H9 (cell line): Measurements from ENCODE around the gene ZHX3. TPM values are rescaled to one million over a fixed set of nuclear protein-coding genes. Genes with fewer than 3 reads are reported as not detected.

Experiments used
- DNase-seq: peaks from one replicate; pipeline ENCODE4 v3.0.0-alpha.2; 2017
- H2AFZ ChIP-seq: one replicate; pipeline ENCODE4 v1.6.1; 2013; ENCODE audit warnings: mild to moderate bottlenecking, low read length, control low read depth, moderate library complexity
- H2AK5ac ChIP-seq: 2 replicates; pipeline ENCODE4 v1.6.1; 2013; ENCODE audit warnings: low read length, control low read depth, mixed read lengths; ENCODE audit not compliant: insufficient read length
- H2BK120ac ChIP-seq: one replicate; pipeline ENCODE4 v1.6.1; 2013; ENCODE audit warnings: low read depth, mild to moderate bottlenecking, low read length, control low read depth, inconsistent platforms; ENCODE audit not compliant: poor library complexity, severe bottlenecking
- H2BK12ac ChIP-seq: 2 replicates; pipeline ENCODE4 v1.6.1; 2013; ENCODE audit warnings: low read length, control low read depth, mixed read lengths, low read depth; ENCODE audit not compliant: insufficient read length
- H2BK15ac ChIP-seq: 2 replicates; pipeline ENCODE4 v1.6.1; 2013; ENCODE audit warnings: low read depth, low read length, control low read depth
- H2BK20ac ChIP-seq: one replicate; pipeline ENCODE4 v1.6.1; 2013; ENCODE audit warnings: low read depth, mild to moderate bottlenecking, low read length, control low read depth, inconsistent platforms; ENCODE audit not compliant: poor library complexity, severe bottlenecking
- H2BK5ac ChIP-seq: 2 replicates; pipeline ENCODE4 v1.6.1; 2013; ENCODE audit warnings: low read length, control low read depth, mixed read lengths; ENCODE audit not compliant: insufficient read length
- H3K14ac ChIP-seq: 2 replicates; pipeline ENCODE4 v1.6.1; 2013; ENCODE audit warnings: low read length, control low read depth; ENCODE audit not compliant: insufficient read depth
- H3K18ac ChIP-seq: 2 replicates; pipeline ENCODE4 v1.6.1; 2013; ENCODE audit warnings: low read depth, mild to moderate bottlenecking, mixed read lengths, low read length, control low read depth; ENCODE audit not compliant: insufficient read length
- H3K23ac ChIP-seq: 2 replicates; pipeline ENCODE4 v1.6.1; 2013; ENCODE audit warnings: low read length, control low read depth, mixed read lengths, low read depth; ENCODE audit not compliant: insufficient read length
- H3K23me2 ChIP-seq: 2 replicates; pipeline ENCODE4 v1.6.1; 2013; ENCODE audit warnings: low read depth, mild to moderate bottlenecking, mixed read lengths, low read length, control low read depth; ENCODE audit not compliant: insufficient read length, poor library complexity, severe bottlenecking
- H3K27ac ChIP-seq: 2 replicates; pipeline ENCODE4 v1.5.1; 2013; ENCODE audit warnings: low read length, control low read depth, mixed read lengths, low read depth; ENCODE audit not compliant: insufficient read length
- H3K27me3 ChIP-seq: 2 replicates; pipeline ENCODE4 v1.6.1; 2013; ENCODE audit warnings: low read length, control low read depth, inconsistent platforms; ENCODE audit not compliant: insufficient read depth
- H3K4ac ChIP-seq: 2 replicates; pipeline ENCODE4 v1.6.1; 2013; ENCODE audit warnings: low read depth, mild to moderate bottlenecking, control low read depth, inconsistent platforms, low read length, moderate library complexity
- H3K4me1 ChIP-seq: 2 replicates; pipeline ENCODE4 v1.6.1; 2013; ENCODE audit warnings: low read length, control low read depth, inconsistent platforms; ENCODE audit not compliant: insufficient read depth
- H3K4me2 ChIP-seq: 2 replicates; pipeline ENCODE4 v1.6.1; 2013; ENCODE audit warnings: low read length, control low read depth, mixed read lengths; ENCODE audit not compliant: insufficient read length, insufficient read depth
- H3K56ac ChIP-seq: 2 replicates; pipeline ENCODE4 v1.6.1; 2013; ENCODE audit warnings: low read depth, mild to moderate bottlenecking, mixed read lengths, low read length, control low read depth; ENCODE audit not compliant: insufficient read length
- H3K79me1 ChIP-seq: 2 replicates; pipeline ENCODE4 v1.6.1; 2013; ENCODE audit warnings: low read depth, mild to moderate bottlenecking, moderate library complexity, low read length, control low read depth, inconsistent platforms; ENCODE audit not compliant: insufficient read depth, poor library complexity, severe bottlenecking
- H3K79me2 ChIP-seq: 2 replicates; pipeline ENCODE4 v1.6.1; 2013; ENCODE audit warnings: low read length, control low read depth, inconsistent platforms; ENCODE audit not compliant: insufficient read depth
- H3K9ac ChIP-seq: 2 replicates; pipeline ENCODE4 v1.6.1; 2013; ENCODE audit warnings: low read length, control low read depth, mixed read lengths; ENCODE audit not compliant: insufficient read length; ENCODE audit errors: extremely low read depth
- H3K9me3 ChIP-seq: one replicate; pipeline ENCODE4 v1.6.1; 2013; ENCODE audit warnings: low read depth, low read length, inconsistent platforms; ENCODE audit not compliant: control insufficient read depth
- H3T11ph ChIP-seq: one replicate; pipeline ENCODE4 v1.6.1; 2013; ENCODE audit warnings: mild to moderate bottlenecking, low read length, control low read depth, inconsistent platforms
- H4K20me1 ChIP-seq: one replicate; pipeline ENCODE4 v1.6.1; 2013; ENCODE audit not compliant: control insufficient read depth, insufficient read length, insufficient read depth
- H4K5ac ChIP-seq: 2 replicates; pipeline ENCODE4 v1.6.1; 2013; ENCODE audit warnings: low read depth, mild to moderate bottlenecking, mixed read lengths, low read length, control low read depth; ENCODE audit not compliant: insufficient read length
- H4K8ac ChIP-seq: replicated peaks from 2 replicates; pipeline ENCODE4 v1.6.1; 2013; ENCODE audit warnings: low read length, control low read depth, mixed read lengths, low read depth; ENCODE audit not compliant: insufficient read length
- H4K91ac ChIP-seq: 2 replicates; pipeline ENCODE4 v1.6.1; 2013; ENCODE audit warnings: low read depth, mild to moderate bottlenecking, moderate library complexity, mixed read lengths, low read length, control low read depth; ENCODE audit not compliant: insufficient read length
- H3K27ac Mint-ChIP-seq, 3 experiments: 2 replicates in 2 of 3; 3 replicates in 1 of 3; pipeline ENCODE4 v1.8.0; 2020 to 2021; ENCODE audit warnings: mixed read lengths in 3 of 3, mild to moderate bottlenecking in 1 of 3, moderate library complexity in 1 of 3
- H3K27me3 Mint-ChIP-seq: 2 replicates; pipeline ENCODE4 v1.8.0; 2021; ENCODE audit warnings: low read depth, mild to moderate bottlenecking, moderate library complexity, mixed read lengths
- H3K36me3 Mint-ChIP-seq, 3 experiments: 2 replicates in 2 of 3; 3 replicates in 1 of 3; pipeline ENCODE4 v1.8.0; 2020 to 2021; ENCODE audit warnings: low read depth in 3 of 3, mixed read lengths in 3 of 3; ENCODE audit not compliant: insufficient read depth in 1 of 3
- H3K4me1 Mint-ChIP-seq, 2 experiments: 2 replicates each; pipeline ENCODE4 v1.8.0; 2020; ENCODE audit warnings: mixed read lengths in 2 of 2
- H3K4me3 Mint-ChIP-seq, 2 experiments: 2 replicates in 1 of 2; 3 replicates in 1 of 2; pipeline ENCODE4 v1.8.0; 2020 to 2021; ENCODE audit warnings: mild to moderate bottlenecking in 2 of 2, mixed read lengths in 2 of 2, moderate library complexity in 1 of 2
- H3K9me3 Mint-ChIP-seq, 2 experiments: 2 replicates in 1 of 2; 3 replicates in 1 of 2; pipeline ENCODE4 v1.8.0; 2020; ENCODE audit warnings: mild to moderate bottlenecking in 2 of 2, mixed read lengths in 2 of 2, moderate library complexity in 1 of 2
- CTCF ChIP-seq: fragments of 200-600 bp; sonication (generic); conservative IDR thresholded peaks from 3 replicates; pipeline ENCODE4 v1.8.0; 2021; ENCODE audit warnings: antibody characterized with exemption, mild to moderate bottlenecking
- WGBS: extraction: QIAGEN DNeasy Blood & Tissue Kit; methylation state at CpG from one replicate; pipeline ENCODE4 v1.1.7; 2013; ENCODE audit warnings: missing lambda C conversion rate, low lambda C conversion rate, mixed read lengths; ENCODE audit not compliant: insufficient read length; ENCODE audit errors: extremely low coverage; 5-methylcytosine and 5-hydroxymethylcytosine counted together
- total RNA-seq: library from RNA; stranded (reverse); gene quantifications from 2 replicates; pipeline ENCODE4 v1.2.1, GENCODE V29; 2021

ZHX3 gene
- total RNA-seq, 1 experiment from 2014 or later: 4.4 TPM

GRCh38 chr20:41304424-41305079, 13.0 kb downstream of the ZHX3 start:
- H3K18ac ChIP-seq: no peak overlapping the region
- no peak overlapping the region for H3K4ac ChIP-seq
- no peak overlapping the region for H3K4me3 Mint-ChIP-seq
- no peak overlapping the region for H4K8ac ChIP-seq
- no peak overlapping the region for H3K23ac ChIP-seq
- H3K56ac ChIP-seq: no peak overlapping the region
- no peaks in the 10 kb centered on the region for H3K27me3 ChIP-seq
- no peak for DNase-seq
- no peak for TF ChIP-seq CTCF
- H3K36me3 Mint-ChIP-seq: no peaks in the 10 kb centered on the region
- no peaks in the 10 kb centered on the region for H3K79me2 ChIP-seq
- no peak overlapping the region for H2AK5ac ChIP-seq
- H2BK15ac ChIP-seq: no peak overlapping the region
- no peak overlapping the region for H4K5ac ChIP-seq
- no peak overlapping the region for H3K27ac Mint-ChIP-seq
- H2AFZ ChIP-seq: no peak overlapping the region
- H4K20me1 ChIP-seq: no peaks in the 10 kb centered on the region
- no peak overlapping the region for H2BK20ac ChIP-seq
- H3K4me1 ChIP-seq: no peaks in the 10 kb centered on the region; the same call in 1 of the 2 replicates
- H2BK120ac ChIP-seq: no peak overlapping the region
- H3K9me3 ChIP-seq: no peaks in the 10 kb centered on the region
- no peak overlapping the region for H2BK5ac ChIP-seq
- H3T11ph ChIP-seq: no peak overlapping the region
- H3K9me3 Mint-ChIP-seq: no peaks in the 10 kb centered on the region
- no peaks in the 10 kb centered on the region; the same call in 1 of the 2 replicates for H3K27me3 Mint-ChIP-seq
- no peak overlapping the region for H2BK12ac ChIP-seq
- WGBS: no CpG with 5 or more reads among the region's 3 CpGs
- no peak overlapping the region for H4K91ac ChIP-seq
- H3K23me2 ChIP-seq: no peaks in the 10 kb centered on the region
- H3K9ac ChIP-seq: no peak overlapping the region
- no peak overlapping the region for H3K27ac ChIP-seq
- H3K79me1 ChIP-seq: no peaks in the 10 kb centered on the region
- H3K4me1 Mint-ChIP-seq: peaks cover 17 to 27% of the 10 kb centered on the region in 2 experiments
- H3K4me2 ChIP-seq: no peak overlapping the region
- no peak overlapping the region for H3K14ac ChIP-seq
